CD1c-positive myeloid dendritic cell (primary cell): ENCODE data around the gene DLGAP1.

ENCODE experiments used
- DNase-seq: peaks from one replicate; pipeline ENCODE4 v3.0.0-alpha.2; 2016; ENCODE audit errors: extremely low spot score

Gene DLGAP1

DNA sequence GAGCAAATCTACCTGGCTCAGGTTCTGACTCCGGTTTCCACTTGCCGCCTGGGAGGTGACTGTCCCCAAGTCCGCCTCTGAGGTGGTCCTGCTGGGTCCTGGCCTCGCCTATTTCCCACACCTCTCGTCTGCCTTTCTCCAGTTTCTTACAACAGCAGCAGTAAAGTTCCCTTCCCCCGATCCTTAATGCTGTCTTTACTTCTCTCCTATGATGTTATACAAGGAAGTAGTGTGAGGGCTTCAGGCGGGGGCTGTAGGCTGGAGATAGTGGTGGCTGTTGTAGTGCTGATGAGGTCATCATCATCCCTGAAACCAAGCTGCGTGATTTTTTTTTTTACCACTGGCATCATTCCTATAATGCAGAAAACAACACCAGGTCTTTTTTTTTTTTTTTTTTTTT lies 986.3 kb downstream of the DLGAP1 start:
- peak; percentile 72 for DNase-seq

DNA sequence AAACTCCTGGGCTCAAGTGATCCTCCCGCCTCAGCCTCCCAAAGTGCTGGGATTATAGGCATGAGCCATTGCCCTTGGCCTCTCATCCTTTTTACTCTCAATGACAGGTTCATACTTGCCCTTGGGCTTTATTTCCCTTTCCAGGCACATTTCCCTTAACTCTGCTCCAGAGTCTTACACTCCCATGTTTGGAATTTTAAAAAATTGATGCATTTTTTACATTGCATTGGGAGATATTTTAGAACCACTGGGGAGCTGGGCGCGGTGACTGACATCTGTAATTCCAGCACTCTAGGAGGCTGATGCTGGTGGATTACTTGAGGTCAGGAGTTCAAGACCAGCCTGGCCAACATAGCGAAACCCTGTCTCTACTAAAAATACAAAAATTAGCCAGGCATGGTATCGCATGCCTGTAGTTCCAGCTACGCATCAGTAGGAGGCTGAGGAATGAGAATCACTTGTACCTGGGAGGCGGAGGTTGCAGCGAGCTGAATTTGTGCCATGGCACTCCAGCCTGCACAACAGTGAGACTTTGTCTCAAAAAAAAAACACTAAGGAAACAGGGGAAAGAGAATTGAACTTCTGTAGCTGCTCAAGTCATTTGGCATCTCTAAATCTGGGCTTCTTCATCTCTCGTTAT lies 986.9 kb downstream of the DLGAP1 start:
- no peak for DNase-seq

DNA sequence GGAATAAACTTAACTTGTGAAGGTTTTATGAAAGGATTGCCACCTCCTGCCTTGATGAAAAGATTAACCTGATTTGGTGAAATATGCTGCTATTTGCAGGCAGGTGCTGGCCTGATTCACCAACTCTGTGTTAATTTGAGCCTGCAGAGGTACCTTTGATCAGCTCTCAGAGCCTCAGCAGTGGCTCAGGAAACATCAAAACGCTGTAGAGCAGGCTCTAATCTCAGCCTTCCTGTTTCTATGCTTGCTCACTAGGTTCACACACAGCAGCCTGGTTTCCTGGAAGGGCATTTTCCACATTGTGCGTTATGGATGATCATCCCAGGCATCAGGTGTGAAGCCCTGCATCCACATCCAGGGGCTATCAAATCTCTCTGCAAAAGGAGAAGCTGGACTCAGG lies 988.2 kb downstream of the DLGAP1 start:
- no peak for DNase-seq

DNA sequence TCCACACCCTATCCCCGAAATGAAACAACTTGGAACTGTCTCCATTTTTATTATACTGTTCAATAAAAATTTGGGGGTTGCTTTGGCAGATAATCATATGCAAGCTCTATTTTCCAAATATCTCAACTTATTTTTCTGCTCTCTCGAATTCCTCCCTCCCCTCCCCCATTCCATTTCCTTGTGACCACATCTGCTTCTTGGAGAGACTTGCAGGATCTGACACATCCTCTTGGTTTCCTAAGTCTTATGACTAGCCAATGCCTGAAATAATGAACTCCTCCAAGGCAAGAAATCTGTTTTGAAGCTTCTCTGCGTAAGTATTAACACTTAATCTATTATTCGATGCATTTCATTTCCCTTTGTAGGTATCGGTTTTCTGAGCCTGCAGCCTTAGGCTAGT lies 989.1 kb downstream of the DLGAP1 start:
- DNase-seq = peak; percentile 57

DNA sequence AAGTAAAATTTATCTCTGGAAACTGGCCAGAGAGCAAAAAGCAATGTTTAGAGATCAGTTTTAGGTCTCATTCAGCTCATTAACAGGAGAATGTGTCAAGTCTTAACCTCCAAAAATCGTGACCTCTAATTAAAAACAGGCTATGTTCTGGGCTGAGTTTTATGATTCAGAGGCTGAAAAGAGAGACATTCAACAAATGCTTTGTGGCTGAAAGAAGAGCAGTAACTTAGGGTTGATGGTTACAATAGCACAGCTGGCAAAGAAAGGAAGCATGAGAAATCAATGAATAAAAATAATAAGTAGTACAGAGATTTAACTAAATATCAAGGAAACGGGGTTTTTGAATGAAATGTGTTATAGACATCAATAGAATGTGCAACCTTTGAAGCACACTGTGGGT lies 992.1 kb downstream of the DLGAP1 start:
- no peak for DNase-seq

DNA sequence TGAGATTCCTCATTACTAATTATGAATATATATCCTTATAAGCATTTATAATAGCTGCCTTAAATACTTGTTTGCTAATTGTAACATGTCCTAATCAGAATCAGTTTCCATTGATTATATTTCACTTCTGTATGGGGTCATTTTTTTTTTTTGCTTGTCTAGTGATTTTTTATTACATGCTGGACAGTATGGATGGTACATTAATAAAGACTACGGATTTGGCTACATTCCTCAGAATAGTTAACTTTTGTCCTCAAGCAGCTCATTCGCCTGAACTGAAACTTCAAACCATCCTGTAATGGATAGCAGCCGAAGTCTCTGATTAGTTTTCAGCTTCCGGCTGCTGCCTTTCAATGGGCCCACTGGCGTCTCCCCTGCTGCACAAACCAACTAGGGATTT lies 993.4 kb downstream of the DLGAP1 start:
- no peak for DNase-seq

DNA sequence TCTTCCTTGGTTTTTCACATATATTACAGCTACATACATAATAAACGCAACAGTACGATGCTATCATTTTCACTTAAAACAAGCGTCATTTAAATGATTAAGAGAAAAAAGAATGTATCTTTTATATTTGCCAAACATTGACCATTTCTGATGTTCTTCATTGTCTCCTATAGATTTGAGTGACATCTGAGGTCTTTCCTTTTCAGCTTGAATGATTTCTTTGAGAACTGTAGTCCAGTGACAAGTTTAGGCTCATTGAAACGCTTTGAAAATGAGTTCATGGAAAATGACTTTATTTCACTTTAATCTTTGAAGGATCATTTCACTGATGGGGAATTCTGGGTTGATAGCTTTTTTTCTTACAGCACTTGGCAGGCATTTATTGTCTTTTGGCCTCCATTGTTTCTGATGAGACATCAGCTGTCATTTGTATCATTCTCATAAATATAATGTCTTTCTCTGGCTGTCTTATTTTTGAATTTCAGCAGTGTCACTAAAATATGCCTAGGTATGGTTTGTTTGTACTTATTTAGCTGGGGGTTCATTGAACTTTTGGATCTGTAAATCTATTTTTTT lies 994.2 kb downstream of the DLGAP1 start:
- no peak for DNase-seq

DNA sequence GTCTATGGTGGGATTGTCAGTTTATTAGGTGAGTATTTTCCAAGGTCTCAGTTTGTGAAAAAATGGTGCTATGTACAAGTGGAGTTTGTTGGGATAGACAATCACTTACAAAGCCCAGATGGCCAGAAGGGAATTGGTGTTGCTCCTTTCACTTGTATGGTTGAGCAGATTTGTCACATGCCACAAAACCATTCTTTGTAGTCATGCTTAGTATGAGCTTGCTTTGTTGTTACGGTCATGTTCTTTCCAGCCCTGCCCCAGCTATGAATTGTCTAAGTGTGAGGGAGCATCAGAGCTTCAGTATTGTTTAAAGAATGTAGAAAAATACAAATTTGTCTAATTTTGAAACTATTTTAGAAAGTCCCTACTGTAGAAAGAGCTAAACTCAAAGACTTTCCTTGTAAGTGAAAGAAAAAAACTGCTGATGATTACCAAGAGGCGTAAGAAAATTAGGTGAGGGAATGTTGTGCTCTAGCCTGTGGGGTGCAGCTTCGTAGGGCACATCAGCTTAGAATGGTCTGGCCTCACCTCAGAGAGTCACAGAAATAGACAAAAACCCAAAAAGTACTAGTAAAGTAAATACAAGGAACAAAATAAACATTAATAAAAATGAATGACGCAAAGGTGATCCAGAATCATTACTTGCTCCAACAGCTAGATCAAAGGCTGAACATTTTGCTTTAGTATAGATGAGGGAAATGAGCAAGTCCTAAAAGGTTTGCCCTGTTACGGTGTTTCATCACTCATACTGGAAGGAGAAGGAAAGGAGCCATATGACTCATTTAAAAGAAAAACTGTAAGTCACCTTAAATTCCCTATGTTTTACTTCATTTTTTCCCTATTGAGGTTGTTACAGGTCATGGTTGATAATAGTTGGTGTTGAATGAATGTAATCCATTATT lies 995.9 kb downstream of the DLGAP1 start:
- peak; percentile 22 for DNase-seq

DNA sequence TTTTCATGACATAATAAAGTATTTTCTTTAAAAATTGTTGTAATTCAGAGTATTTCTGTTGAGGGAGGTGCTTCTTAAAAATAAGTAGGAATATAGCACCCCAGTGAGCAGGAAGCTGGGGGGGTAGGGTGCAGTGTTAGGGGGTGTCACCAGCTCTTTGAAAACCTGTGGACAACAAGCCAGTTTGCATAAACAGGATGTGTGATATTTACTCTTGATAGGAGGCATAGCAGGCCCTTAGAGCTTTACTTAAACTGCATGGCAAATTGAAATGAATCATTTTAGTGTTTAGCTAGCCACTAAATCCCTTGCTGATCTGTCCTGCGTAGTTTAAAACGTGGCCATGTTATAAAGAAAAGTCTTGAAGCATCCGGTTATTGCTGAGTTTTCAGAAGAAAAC lies 996.7 kb downstream of the DLGAP1 start:
- DNase-seq = no peak

DNA sequence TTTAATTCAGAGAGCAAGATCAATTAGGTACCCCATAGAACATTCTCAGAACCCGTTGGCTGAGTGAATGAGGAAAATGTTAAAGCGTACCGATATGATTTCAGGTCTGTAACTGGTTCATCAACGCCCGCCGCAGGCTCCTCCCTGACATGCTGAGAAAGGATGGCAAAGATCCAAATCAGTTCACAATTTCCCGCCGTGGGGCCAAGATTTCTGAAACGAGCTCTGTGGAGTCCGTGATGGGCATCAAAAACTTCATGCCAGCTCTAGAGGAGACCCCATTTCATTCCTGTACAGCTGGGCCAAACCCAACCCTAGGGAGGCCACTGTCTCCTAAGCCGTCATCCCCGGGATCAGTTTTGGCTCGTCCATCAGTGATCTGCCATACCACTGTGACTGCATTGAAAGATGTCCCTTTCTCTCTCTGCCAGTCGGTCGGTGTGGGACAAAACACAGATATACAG lies 997.8 kb downstream of the DLGAP1 start:
- DNase-seq = no peak

DNA sequence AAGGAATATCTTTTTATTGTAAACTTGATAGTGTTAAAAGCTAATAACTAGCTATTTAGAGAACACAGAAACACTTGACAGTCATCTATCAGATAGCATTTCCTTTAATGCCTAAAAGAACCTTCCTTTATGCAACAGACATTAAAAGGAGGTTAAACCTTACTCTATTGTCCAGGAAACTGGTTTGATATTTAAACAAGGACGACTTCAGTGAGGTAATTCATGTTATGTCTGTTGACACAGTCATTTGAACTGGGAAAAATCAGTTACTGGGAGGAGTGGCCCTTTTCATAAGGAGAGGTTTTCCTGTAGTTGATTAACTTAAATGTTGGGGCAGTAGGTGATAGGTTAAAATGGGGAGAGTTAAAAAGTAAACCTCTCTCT lies 998.4 kb downstream of the DLGAP1 start:
- no peak for DNase-seq

DNA sequence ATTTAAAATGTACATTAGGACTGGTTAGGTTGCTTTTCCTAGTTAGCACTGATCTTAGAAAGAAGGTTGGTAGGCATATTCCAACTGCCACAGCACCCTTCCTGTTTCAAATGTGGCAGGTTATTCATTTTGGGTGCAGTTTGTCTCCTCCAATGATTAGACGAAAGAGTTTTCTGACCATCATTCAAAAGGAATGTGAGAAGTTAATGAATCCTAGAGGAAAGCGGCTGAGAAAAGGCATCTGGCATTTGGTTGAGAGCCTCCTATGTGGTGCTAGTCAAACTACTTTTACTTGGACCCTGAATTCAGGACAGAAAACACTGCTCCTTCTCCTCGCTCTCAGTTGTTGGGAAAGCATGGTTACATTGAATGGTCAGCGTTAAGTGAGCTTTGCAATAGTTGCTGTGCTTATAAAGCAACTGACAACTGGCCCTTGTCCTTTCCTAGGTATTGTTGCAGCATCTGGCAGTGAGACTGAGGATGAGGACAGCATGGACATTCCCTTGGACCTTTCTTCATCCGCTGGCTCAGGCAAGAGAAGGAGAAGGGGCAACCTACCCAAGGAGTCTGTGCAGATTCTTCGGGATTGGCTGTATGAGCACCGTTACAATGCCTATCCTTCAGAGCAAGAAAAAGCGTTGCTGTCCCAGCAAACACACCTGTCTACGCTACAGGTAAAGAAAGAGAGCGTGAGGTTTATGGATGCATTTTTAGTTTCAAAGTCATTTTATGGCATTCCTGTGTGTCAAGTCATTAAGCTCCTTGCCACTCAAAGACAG lies 999.0 kb downstream of the DLGAP1 start:
- no peak for DNase-seq

DNA sequence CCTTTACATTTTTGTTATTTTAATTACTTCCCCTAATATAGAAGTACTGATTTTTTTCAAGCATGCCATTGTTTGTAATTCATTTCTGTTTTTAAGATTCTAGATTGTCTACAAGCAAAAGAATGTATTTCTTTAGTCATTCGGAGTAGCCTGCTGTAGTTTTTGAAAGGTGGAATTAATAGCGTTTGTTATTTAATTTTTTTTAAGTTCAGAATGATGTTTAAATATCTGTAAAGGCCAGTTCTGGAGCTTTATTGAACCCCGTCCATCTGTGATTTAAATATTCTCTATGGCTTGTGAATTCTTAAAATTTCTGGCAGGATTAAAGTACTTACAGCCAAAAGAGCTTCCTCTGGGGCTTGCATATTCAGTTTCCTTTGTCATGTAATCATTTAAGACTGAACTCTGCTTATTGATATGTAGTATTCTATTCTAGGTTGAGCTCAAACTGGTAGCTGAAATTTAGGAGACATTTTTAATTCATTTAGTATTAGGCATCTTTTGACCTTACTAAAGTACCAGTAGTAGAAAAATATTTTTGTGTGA lies 999.9 kb downstream of the DLGAP1 start:
- no peak for DNase-seq

DNA sequence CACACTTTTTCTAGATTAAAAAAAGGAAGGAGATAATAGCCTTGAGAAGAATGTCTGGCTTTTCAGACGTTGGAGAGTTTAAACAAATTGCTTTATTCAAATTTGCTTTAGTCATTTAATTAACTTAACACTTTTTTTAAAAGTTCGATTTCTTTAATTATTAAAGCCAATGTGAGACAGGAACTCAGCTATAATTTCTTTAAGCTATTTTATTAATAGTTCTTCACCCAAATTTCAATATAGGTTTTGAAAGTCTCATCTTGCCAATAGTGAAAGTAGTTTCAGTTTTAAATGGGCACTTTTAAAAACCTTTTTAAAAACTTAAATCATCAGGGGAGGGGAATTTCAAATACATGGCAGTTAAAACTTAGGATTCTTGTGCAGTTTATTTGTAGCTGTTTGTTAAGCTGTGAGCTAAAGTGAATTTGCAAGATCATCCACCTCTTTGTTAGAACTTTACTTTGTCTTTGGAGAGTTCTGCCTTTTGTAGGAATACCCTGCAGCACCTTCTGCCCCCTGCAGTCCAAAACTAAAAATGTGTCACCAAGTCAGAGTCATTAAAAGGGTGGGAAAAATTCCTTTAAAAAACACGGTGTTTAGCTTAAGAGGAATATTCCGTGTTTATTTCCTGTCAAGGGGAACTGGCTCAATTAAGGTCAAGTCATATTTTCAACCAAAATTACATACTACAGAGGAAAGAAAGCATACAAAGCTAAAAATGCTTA lies 1000.6 kb downstream of the DLGAP1 start:
- DNase-seq = peak; percentile 76

DNA sequence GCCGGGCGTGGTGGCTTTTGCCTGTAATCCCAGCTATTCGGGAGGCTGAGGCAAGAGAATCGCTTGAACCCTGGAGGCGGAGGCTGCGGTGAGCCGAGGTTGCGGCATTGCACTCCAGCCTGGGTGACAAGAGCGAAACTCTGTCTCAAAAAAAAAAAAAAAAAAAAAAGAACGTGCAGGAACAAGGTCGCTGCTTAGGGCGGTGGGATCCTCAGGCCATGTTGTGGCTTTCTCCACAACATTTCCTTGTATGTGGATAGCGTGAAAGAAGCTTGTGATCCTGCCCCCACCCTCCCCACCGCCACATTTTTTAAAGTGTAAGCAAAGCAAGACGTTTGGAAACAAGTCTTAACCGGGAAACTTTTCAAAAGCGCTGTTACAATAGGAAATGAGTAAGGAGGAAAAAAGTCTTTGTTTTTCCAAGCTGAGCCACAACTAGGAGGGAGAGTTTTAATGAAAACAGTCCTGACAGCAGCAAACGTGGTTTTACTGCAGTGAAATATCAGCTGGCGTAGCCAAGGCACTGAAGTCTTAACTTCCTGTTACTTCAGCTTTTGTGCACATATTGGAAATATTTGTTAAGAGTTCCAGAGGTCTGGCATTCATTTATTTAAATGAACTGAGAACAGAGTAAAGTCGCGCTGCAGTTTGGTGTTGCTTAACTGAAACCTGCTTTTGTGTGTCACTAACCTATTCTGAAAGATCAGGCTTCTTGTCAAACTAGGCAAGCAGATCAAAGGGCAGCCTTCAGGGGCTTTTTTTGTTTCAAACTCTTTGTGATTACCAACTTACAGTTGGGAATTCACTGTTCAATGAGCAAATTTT lies 1001.4 kb downstream of the DLGAP1 start:
- peak; percentile 72 for DNase-seq

DNA sequence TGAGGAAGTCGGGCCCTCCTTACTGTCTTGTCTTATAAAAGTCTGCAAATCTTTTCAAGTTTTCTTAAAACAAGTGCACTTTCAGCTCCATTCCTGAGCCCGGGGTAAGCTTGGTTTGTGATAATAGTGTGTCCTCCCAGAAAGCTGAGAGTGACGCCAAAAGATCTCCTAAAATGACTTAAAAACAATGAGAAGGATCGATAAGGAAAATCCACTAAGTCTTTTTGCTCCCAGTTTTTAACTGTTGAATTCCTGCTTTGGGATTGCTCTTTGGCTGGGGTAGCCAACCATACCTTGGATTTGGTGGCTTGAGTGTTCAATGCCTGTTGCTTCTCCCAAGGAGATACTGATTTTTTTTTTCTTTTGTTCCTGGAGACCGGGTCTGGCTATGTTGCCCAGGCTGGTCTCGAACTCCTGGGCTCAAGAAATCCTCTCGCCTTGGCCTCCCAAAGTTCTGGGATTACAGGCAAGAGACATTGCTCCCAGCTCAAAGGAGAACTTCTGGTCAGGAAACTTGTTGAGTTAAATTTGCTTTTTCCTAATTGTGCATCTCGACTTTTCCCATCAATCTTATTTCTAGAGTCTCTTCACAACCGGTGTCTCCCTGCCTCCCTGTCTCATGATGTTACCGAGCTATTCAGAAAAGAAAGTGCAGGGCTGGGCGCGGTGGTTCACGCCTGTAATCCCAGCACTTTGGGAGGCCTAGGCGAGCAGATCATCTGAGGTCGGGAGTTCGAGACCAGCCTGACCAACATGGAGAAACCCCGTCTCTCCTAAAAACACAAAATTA lies 1002.2 kb downstream of the DLGAP1 start:
- DNase-seq = no peak

DNA sequence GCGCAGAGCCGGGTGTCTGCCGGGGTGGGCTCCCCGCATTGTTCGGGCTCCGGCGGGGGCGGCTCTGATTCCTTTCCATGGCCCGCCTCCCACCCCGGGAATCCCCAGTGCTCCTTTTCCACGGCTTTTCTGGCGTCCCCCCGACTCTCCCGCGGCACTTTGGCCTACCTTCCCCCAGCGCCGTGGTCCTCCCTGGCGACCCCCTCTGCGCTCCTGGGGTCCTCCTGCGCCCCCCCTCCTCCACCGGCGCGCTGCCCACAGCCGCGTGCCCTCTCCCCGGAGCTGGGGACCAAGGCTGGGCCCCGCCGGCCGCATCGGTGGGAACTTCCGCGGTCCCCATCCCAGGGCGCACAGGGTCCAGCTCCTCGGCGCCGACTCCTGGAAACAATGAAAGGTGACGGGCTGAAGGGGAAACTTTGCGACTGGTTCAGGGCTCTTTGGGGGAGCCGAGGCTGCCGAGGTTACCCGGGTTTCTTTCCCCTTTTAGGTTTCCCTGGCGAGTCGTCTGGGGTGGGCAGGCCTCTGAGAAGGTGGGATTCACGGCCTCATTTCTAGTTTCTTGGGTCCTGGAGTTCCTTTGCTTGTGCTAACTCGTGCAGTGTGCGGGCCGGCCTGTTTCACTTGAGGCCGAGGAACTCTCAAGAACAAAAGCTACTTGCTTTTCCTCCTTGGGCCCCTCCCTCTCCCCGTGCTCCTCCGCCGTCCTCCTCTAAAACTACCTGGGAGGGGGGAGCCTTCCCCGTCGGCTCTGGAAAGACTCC lies 1002.9 kb downstream of the DLGAP1 start:
- DNase-seq = peak; percentile 44

DNA sequence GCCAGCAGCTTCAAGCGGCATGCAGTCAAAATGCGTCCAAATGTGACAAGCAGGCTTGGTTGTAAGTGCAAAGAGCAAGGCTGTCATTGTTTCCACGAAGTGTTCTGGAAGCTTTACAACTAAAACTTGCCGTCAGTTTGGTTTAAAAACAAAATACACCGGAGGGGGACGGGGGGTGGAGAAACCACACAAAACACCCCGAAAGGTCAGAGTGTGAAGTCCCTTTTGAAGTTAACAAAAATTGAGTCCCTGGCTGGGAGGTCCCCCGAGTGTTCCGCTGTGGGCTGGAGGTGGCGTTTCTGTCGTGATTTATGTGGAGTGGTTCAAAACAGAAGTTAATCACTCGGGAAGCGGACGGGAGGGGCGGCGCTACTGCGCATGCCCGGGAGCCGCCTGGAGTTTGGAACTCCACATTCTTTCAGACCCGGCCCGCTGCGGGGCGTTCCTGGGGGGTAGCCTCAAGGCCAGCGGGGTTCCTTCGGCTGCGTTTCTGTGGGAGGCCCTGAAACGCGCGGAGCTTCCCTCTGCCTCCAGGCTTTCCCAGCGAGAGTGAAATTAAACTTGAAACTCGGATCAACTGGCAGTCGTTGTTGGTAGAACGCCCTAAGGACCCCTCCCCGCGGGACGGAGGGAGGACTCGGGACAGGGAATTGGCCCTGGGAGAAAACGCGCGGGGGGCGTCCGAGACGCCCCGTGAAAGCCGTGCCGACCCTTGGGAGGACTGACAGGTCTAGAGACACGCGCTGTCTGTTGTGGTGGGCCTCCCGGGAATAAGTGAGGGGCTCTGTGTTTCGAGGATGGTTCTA lies 1003.7 kb downstream of the DLGAP1 start:
- DNase-seq = peak; percentile 95
